BJ (cell line): ENCODE results near the gene KRT31. TPM values are rescaled to one million over a fixed set of nuclear protein-coding genes. Genes with fewer than 3 reads are reported as not detected.
A peak's percentile ranks its signal among the peaks of the same experiment; 100 is the strongest.

Experiments used
- CTCF ChIA-PET: fragments of 350-600 bp; formaldehyde crosslinking; extraction: SDS; loops from one replicate; lab custom pipeline; 2021; ENCODE audit warnings: antibody characterized with exemption, inconsistent platforms; lab: Yijun Ruan, JAX
- POLR2A ChIA-PET: fragments of 300-600 bp; sonication (Branson Sonifier 250); formaldehyde crosslinking; extraction: SDS; loops from one replicate; lab custom pipeline; 2021; ENCODE audit warnings: antibody characterized with exemption; lab: Charles Lee
- DNase-seq: peaks from one replicate; pipeline ENCODE4 v3.0.0-alpha.2; 2011; ENCODE audit warnings: low read depth
- H3K27me3 ChIP-seq: 2 replicates; pipeline ENCODE4 v1.6.0; 2011; ENCODE audit warnings: low read length; ENCODE audit not compliant: control insufficient read depth, insufficient read depth
- H3K36me3 ChIP-seq: 2 replicates; pipeline ENCODE4 v1.5.1; 2011; ENCODE audit warnings: low read length; ENCODE audit not compliant: control insufficient read depth, insufficient read depth
- H3K4me3 ChIP-seq: 2 replicates; pipeline ENCODE4 v1.5.1; 2011; ENCODE audit warnings: low read depth, mild to moderate bottlenecking, control low read depth, low read length
- polyA plus RNA-seq: library from polyadenylated mRNA; depleted of rRNA; stranded (reverse); fragments of >200 nt; gene quantifications from 2 replicates; pipeline ENCODE4 v1.2.3, GENCODE V29; 2011
- TF ChIP-seq, protein P1 (sequence below): IDR thresholded peaks from 2 replicates; pipeline ENCODE4 v1.5.1; 2011; ENCODE audit warnings: low read depth, mild to moderate bottlenecking, control low read depth, inconsistent platforms, low read length, moderate library complexity; ENCODE audit not compliant: insufficient read depth

Gene KRT31
- polyA plus RNA-seq, 1 experiment = 0.11 TPM

DNA sequence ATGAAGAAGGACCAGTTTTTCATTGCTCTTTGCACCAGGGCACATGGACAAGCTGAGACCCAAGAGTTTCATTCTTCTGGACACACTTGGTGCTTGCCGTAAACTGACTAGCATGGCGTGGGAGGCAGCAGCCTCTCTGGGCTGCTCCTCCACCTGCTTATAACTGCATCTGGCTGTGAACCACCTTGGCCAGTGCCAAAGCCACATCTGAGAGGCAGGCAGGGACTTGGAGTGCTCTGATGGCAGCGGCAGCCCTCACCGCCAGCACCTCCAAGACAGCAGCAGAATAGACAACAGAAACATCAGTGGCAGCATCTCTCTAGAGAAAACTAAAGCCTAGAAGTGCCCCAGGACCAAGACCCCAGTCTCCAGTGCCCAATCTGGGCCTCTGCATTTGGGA is 22.3 kb upstream of the KRT31 start:
- TF ChIP-seq, protein P1, sequence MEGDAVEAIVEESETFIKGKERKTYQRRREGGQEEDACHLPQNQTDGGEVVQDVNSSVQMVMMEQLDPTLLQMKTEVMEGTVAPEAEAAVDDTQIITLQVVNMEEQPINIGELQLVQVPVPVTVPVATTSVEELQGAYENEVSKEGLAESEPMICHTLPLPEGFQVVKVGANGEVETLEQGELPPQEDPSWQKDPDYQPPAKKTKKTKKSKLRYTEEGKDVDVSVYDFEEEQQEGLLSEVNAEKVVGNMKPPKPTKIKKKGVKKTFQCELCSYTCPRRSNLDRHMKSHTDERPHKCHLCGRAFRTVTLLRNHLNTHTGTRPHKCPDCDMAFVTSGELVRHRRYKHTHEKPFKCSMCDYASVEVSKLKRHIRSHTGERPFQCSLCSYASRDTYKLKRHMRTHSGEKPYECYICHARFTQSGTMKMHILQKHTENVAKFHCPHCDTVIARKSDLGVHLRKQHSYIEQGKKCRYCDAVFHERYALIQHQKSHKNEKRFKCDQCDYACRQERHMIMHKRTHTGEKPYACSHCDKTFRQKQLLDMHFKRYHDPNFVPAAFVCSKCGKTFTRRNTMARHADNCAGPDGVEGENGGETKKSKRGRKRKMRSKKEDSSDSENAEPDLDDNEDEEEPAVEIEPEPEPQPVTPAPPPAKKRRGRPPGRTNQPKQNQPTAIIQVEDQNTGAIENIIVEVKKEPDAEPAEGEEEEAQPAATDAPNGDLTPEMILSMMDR = no peak
- Histone ChIP-seq H3K4me3 (no peak overlapping the region), H3K36me3 (no peaks in the 10 kb centered on the region), H3K27me3 (no peaks in the 10 kb centered on the region)
- POLR2A ChIA-PET = no interaction called here
- no peak for DNase-seq
- CTCF ChIA-PET = interaction anchor here (1.1 kb wide), 1 partner anchor 15 kb away, joined by 3 read pairs; no protein-coding TSS in a partner anchor

GRCh38 chr17:41418116-41418860 is 20.9 kb upstream of the KRT31 start:
- no peak for DNase-seq
- POLR2A ChIA-PET = interaction anchor here (0.6 to 1.0 kb wide), 3 partner anchors 10 to 370 kb away, joined by 3 read pairs; no protein-coding TSS in a partner anchor
- no peak overlapping the region for H3K4me3 ChIP-seq
- H3K27me3 ChIP-seq = no peaks in the 10 kb centered on the region
- TF ChIP-seq, protein P1 = no peak
- H3K36me3 ChIP-seq = no peaks in the 10 kb centered on the region
- CTCF ChIA-PET = interaction anchor here (0.8 to 3.9 kb wide), 8 partner anchors 13 to 561 kb away, joined by 3 to 28 read pairs (median 3); no protein-coding TSS in a partner anchor

DNA sequence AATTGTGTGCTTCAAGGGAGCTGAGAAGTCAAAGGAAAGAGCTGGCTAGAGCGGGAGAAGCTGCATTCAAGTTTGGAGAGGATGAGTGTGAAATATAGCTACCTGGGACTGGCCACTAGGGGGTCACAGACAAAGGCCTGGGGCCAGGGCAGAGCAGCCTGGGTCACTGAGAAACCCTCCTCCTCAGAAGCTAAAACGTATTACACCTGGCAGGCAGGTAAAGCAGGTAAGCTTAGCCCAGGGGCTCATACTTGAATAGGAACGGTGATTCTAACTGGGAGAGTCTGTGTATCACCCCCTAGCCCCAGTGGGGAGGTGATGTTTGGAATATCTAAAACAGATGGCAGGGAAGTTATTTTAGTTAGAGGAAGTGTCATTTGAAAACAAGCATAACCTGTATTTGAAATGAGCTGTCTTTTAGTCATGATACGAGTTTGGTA is 20.2 kb upstream of the KRT31 start:
- no peak for DNase-seq
- POLR2A ChIA-PET = interaction anchor here (0.6 to 1.0 kb wide), 3 partner anchors 11 to 369 kb away, joined by 3 read pairs; no protein-coding TSS in a partner anchor

DNA sequence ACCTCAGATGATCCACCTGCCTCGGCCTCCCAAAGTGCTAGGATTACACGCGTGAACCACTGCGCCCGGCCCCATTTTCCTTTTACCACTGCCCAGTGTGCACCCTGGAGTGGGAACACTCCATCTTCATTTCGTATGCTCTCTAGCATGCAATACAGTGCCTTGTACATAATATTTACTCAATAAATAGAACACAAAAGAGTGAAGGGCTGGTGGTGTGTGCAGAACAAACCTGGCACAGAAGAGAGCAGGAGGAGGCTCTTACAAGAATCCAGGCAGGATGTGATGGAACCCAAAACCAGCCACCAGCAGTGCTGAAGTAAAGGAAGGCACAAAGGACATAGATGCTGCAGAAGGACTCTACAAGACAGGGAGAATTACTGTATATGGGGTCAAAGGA is 19.7 kb upstream of the KRT31 start:
- TF ChIP-seq, protein P1 = no peak
- H3K36me3 ChIP-seq = no peaks in the 10 kb centered on the region
- ChIA-PET POLR2A (interaction anchor here (0.8 to 1.0 kb wide), 2 partner anchors 37 to 369 kb away, joined by 3 to 6 read pairs; no protein-coding TSS in a partner anchor), CTCF (interaction anchor here (0.8 to 3.9 kb wide), 4 partner anchors 12 to 560 kb away, joined by 3 to 28 read pairs (median 5); no protein-coding TSS in a partner anchor)
- no peak overlapping the region for H3K4me3 ChIP-seq
- H3K27me3 ChIP-seq = no peaks in the 10 kb centered on the region
- no peak for DNase-seq

More for the DNA sequence above, 20.2 kb upstream of the KRT31 start:
- CTCF ChIA-PET = interaction anchor here (0.8 to 3.9 kb wide), 8 partner anchors 12 to 561 kb away, joined by 3 to 28 read pairs (median 3); no protein-coding TSS in a partner anchor
- TF ChIP-seq, protein P1 = peak; percentile 29; the same call in 1 of the 2 replicates
- Histone ChIP-seq H3K36me3 (no peaks in the 10 kb centered on the region), H3K27me3 (no peaks in the 10 kb centered on the region), H3K4me3 (no peak overlapping the region)

DNA sequence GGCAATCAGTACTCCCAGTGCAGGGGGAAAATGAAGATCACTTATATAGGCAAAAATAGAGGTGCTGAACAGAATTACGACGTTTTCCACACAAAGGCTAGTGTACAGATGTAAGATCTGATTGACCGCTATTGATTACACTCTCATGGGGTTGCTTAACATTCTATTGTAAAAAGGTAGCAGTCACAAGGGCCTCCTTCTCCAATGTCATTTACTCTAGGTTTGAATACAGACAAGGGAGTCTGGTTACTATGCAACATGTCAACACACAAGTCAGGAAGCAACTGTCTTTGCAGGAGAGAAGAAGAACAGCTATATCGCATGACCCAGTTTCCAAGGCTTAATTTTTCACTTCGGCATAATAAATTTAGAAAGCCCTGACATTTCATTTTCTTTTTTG is 19.1 kb upstream of the KRT31 start:
- POLR2A ChIA-PET = interaction anchor here (0.8 kb wide), 1 partner anchor 36 kb away, joined by 6 read pairs; no protein-coding TSS in a partner anchor
- no peak for DNase-seq
- CTCF ChIA-PET = interaction anchor here (0.9 to 3.9 kb wide), 3 partner anchors 11 to 80 kb away, joined by 3 to 28 read pairs (median 3); no protein-coding TSS in a partner anchor

More for the DNA sequence above, 19.1 kb upstream of the KRT31 start:
- H3K27me3 ChIP-seq = no peaks in the 10 kb centered on the region
- no peak overlapping the region for H3K4me3 ChIP-seq
- TF ChIP-seq, protein P1 = no peak
- no peaks in the 10 kb centered on the region for H3K36me3 ChIP-seq
